Stimulated activated CD4-positive, alpha-beta T cell treated with anti-CD3 and anti-CD28 coated beads, Interleukin-2, amount 100 ng/mL, for 48 hours (primary cell): ENCODE data around the gene PLEKHG3.

Experiments used
- DNase-seq, 2 donors: peaks; one replicate each; pipeline ENCODE4 v3.0.0-alpha.2; 2020

Gene PLEKHG3

DNA sequence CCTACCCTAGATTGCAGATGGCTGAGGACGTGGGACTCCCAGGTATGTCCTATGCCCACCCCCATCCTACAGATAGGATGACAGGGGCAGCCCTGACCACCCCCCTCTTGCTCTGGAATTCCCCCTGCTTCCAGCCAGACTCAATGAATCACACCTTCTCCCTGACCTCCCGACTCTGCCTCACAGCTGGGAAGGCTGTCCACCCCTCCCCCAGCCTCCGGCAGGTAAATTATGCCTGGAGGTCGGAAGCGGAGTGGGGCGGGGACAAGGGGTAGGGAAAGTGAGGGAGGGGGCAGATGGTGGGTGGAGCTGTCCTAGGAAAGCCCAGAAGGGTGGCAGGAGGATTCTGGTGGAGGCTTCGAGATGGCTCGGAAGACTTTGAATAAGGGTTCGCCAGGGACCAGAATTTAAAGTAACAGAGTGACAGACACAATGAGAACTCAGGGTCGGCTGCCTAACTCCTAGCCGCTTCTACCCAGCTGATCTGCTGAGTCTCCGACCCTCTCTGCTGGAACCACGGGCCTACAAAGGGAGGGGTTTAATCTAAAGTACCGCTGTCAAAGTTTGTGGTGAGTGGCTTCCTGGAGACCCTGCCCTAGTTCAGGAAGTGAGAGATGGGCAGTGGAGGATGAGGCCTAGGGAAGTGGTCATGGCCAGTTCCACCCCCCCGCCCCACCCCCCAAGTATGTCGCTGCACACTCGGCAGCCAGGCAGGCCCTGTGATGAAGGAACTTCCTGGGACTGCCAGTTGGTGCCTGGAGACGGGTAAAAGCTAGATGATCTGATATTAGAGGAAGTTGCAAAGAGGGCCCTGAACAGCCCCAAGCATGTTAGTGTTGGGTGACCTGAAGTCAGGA is 4.2 kb downstream of the PLEKHG3 start:
- DNase-seq, result no peak

- DNase-seq, result no peak
Measured at GRCh38 chr14:64709126-64709525, 4.9 kb downstream of the PLEKHG3 start.

DNA sequence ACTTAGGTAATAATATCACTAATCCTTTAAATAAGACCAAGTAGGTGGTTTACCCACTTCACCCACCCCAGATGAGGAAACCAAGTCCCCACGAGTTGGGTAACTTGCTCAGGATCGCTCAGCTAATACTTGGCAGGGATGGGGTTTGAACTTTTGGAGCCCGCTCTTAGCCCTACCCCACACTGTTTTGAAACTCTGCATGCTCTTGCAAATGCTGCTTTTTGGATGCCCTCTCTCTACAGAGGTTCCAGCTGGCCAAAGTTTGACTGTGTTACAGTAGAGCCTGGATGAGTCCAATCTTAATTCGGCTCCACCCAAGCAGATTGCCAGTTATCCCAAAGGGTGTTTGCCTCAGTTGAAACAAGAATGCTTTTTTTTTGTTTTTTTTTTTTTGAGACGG is 6.8 kb downstream of the PLEKHG3 start:
- DNase-seq, result no peak

DNA sequence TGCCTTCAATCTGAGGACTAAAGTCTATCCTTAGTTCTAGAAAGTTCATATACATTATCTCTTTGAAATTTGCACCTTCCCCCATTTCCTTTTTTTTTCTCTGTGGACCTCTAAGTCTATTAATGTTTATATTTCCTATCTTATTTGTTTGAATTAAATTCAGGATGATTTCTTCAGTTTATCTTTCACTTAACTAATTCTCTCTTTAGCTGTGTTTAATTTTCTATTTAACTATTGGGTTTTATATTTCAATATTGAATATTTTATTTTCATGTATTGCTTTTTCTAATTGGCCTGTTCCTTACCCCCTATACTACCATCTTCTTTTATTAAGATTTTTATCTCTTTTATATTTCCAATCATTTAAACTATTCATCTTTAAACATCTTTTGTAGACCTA is 9.5 kb downstream of the PLEKHG3 start:
- DNase-seq, result no peak

- no peak for DNase-seq
Measured at GRCh38 chr14:64714432-64715025, 10.3 kb downstream of the PLEKHG3 start.

DNA sequence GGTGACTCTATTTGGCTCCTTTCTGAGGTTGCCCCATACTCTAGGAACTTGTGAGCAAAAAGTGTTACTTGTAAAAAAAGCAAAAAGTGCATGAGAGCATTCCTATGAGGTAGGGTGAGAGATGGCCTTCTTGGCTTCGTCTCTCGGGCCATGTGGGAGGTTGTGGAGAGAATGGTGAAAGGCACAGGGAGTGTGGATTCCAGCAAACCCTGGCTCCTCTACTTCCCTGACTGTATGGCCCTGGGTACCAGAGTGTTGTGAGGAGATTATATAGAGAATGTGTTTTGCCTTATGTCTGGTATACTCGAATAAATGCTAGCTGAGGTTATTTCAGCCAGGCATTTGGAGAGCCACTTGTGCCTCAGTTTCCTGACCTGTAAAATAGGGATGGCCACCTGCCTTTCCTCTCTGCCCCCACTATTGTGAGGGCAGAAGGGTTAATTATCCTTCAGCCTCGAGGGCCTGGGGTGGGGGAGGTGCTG is 11.0 kb downstream of the PLEKHG3 start:
- no peak for DNase-seq

- no peak for DNase-seq
Measured at GRCh38 chr14:64715628-64716412, 11.6 kb downstream of the PLEKHG3 start.

DNA sequence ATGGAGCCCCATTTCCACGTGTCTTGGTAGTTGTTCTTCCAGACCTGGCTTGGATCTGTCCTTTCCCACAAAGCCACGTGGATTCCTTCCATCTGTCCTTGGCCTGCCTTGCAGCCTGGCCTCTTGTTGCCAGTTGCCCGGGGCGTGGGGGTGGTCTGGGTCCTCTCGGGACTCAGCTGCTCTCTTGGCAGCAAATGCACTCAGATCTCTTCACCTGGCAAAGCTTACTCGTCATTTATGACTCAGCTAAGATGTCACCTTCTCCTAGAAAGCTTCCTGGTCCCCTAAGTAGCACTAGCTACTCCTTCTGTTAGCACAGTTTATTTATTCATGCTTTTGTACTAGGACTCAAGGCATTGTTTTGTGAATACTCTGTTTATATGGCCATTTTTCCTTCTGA is 13.6 kb downstream of the PLEKHG3 start:
- DNase-seq, result no peak

- no peak for DNase-seq
Measured at GRCh38 chr14:64718762-64719161, 14.5 kb downstream of the PLEKHG3 start.

GRCh38 chr14:64719601-64720000 is 15.4 kb downstream of the PLEKHG3 start:
- DNase-seq, result no peak

- no peak for DNase-seq
Measured at GRCh38 chr14:64720131-64720576, 15.9 kb downstream of the PLEKHG3 start.

DNA sequence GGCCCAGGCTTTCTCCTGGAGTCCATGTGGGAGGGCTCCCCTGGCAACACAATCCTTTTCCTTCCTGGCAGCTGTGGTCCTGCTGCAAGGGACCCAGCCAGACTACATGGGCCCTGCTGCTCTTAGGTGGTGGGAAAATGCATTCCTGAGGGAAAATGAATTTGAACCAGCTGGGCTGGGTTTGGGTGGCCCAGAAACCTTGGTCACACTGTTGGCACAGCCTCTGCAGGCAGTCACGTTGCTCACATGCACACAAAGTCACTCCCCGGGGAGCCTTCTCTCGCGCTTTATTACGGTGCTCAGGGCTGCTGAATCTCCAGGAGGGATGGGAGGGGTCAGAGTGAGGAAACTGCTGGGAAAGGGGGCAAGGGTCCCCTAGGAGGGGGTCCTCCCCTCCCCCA is 17.2 kb downstream of the PLEKHG3 start:
- no peak for DNase-seq

GRCh38 chr14:64721899-64722298 is 17.7 kb downstream of the PLEKHG3 start:
- no peak for DNase-seq

GRCh38 chr14:64722842-64723447 is 18.7 kb downstream of the PLEKHG3 start:
- no peak for DNase-seq

DNA sequence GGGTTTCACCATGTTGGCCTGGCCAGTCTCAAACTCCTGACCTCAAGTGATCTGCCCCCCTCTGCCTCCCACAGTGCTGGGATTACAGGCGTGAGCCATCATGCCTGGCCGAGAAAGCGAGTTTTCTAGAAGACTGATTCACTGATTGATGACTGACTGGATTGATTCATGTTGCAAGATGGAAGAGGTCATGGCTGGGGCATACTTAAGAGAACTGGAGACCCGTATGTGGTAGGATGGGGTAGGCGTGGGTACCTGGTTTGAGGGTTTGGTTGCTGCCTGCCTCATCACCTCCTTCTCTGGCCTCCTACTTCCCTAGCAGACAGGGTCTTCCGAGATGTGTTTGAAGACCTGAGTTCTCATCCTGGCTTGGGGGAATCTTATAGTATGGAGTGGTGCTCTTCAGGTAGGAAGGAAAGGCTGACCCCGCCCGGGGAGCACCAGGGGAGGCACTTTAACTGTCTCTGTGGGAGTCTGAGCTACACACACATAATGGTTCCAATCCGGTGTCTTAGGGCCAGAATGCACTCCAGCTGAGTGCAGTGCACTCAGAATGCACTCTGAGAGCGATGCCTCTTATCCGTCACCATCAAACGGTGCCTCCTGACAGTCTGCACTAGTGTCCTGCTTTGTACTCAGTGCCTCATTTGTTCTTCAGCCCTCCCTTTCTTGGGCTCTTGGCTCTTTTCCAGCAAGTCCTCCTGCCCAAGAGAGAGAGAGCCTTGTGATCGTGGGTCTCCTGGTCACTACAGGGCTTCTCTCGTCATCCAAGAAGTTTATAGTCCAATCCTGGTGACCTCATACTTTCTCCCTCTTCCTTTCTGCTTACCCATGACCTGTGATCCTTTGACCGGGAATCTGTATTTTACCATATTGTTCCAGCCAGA is 19.7 kb downstream of the PLEKHG3 start:
- no peak for DNase-seq

DNA sequence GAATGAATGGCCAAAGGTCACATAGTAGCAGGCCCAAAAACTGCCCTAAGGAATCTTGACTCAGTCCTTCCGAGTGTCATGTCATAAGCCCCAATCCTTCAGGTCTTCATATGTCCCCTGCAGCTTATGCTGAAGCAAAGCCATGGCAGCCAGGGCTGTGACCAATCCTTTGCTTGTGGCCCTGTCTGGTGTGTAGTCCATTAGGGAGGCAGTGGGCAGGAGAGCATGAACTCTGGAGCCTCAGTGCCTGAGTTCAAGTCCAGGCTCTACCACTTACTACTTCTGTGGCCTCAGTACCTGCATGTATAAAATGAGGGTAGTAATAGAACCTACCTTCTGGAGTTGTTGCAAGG is 20.3 kb downstream of the PLEKHG3 start:
- no peak for DNase-seq

DNA sequence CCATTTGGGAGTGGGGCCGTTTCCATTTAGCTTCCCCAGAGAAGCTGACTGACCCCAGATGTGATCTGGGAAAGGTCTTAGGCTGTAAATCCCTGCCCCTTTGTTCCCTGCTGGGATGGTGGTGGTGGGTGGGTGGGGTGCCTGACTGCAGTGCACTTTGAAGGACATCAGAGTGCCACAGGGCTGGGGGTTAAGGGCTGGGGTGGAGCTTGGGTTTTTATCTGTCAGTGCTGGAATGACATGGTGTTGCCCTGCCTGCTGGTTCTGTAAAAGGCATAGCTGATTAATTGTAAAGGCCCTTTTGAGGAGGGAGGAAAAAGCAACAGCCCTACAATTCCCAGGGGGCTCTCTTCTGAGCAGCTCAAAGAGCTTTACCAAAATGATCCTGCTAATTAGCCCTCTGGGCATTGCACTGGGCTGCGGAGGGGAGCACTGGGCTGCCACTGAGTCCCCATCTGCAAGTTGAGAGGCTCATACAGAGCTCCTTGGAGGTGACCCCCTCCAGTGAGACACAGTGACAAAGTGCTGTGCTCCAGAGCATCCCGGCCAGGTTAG is 21.1 kb downstream of the PLEKHG3 start:
- DNase-seq, result no peak

GRCh38 chr14:64725879-64726584 is 21.8 kb downstream of the PLEKHG3 start:
- no peak for DNase-seq

- DNase-seq, result no peak
Measured at GRCh38 chr14:64726585-64726890, 22.3 kb downstream of the PLEKHG3 start.

GRCh38 chr14:64727551-64728071 is 23.4 kb downstream of the PLEKHG3 start:
- no peak for DNase-seq

DNA sequence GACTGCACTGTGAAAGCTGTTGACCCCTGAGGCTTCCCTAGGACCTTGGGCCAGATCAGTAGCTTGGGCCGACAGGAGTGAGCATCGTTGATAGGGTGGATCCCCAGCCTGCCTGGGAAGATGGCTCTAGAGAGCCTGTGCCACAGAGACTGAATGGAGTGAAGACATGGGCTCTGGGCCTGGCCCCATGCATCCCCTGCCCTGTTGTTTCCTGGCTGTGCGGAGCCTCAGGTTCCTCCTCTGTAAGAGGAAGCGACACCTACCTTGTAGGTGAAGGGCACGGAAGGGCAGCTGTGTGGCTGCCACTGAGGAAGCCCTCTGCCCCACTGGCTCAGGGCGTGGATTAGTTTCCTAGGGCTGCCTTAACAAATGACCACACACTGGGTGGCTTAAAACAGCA is 23.9 kb downstream of the PLEKHG3 start:
- DNase-seq, result no peak
